Measurements from ENCODE around the gene OLFML3.
"Not testable (repeated sequence)": the region's sequence is repeated elsewhere in the genome, so short reads cannot be mapped to it uniquely, and the experiment has no call there.

OLFML3 gene

DNA sequence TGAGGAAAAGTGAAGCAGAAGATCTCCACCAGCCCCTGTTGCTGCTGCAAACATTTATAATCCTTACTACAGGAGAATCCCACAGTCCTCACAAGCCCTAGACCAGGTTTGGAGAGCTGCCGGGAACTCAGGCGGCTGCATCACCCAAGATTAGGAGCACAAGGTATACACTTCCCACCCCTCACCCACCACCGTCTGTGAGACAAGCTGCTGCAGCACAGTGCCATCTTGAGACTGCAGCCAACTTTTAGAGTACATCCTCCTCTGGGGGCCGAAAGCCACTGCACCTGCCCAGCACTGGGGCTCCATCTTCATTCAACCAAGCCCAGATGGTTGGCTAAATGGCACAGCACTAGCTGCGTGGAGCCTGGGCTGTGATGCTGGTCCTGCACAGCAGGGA, 13.8 kb downstream of the OLFML3 start:
- DNase-seq: no peak

- no peak for DNase-seq
These were observed 14.5 kb downstream of the OLFML3 start for GRCh38 chr1:113993766-113994165.

- no peak for DNase-seq
These were observed 16.1 kb downstream of the OLFML3 start for GRCh38 chr1:113995382-113995781.

DNA sequence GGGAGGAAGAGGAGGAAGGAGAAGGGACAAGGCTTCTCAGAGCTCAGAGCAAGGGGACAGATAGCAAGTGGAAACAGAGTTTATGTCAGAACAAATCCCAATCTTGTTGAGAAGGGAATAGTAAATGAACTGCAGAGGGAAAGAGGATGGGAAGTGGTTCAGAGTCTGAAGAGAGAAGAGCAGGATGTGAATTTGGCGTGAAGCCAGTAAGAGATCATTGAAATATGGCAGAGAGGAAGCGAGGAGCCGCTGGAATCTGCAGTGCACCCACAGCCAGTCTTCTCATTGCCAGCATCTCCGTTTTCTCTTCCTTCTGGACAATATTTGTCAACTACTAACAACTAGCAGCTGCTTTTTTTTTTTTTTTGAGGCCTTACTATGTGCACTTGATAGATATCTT, 19.1 kb downstream of the OLFML3 start:
- peak in 2 of 3 experiments; percentile 7 to 10 for DNase-seq

- no peak for DNase-seq
These were observed 20.0 kb downstream of the OLFML3 start for GRCh38 chr1:113999233-113999632.

GRCh38 chr1:113999799-114000198, 20.5 kb downstream of the OLFML3 start:
- DNase-seq: peak in 1 of 3 experiments; percentile 52

DNA sequence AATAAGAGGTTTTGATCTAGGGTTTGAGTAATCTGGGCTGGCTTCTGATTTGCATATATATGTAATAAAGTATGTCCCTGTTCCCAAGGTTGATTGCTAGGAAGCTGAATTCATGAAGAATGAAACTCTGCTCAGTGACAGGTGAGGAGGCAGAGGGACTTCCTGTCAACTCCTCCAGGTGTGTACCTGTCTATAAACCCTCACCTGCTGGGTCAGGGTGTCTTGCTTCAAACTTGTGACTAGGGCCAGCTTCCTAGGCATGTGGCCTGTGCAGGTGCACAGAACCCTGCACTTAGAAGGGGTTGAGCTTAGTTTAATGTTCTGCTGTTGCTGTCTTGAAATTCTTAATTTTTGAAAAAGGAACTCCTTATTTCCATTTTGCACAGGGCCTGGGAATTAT, 21.1 kb downstream of the OLFML3 start:
- DNase-seq: no peak

- no peak for DNase-seq
These were observed 23.4 kb downstream of the OLFML3 start for GRCh38 chr1:114002492-114003239.

GRCh38 chr1:114003431-114003830, 24.2 kb downstream of the OLFML3 start:
- DNase-seq: no peak

DNA sequence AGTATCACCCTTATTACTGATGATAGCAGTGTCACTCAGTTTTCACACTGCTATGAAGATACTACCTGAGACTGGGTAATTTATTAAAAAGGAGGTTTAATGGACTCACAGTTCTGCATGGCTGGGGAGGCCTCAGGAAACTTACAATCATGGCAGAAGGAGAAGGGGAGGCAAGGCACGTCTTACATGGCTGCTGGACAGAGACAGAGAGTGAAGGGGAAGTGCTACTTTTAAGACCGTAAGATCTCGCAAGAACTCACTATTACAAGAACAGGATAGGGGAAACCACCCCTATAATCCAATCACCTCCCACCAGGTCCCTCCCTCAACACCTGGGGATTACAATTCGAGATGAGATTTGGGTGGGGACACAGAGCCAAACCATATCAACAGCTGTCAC, 27.6 kb downstream of the OLFML3 start:
- not testable (repeated sequence) for DNase-seq

DNA sequence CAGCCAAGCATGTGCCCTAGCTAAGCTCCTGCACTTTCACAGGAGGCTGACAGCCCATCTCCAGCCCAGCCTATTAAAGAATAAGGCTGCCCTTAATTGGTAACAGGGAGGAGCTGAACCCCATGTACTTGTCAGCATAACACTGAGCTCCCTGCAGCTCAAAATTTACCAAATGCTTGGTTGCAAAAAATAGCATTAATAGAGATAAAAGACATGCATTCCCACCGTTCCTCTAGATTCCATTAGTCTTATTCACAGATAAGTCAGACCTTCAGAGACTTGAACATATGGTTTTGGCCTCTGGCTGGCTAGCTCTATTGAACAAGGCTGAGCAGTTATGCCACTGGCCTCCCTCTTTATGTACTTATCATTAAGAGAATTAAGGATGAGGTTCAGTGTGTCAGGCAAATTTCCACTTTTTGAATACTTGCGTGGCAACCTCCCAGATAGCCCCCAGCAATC, 29.2 kb downstream of the OLFML3 start:
- no peak for DNase-seq

DNA sequence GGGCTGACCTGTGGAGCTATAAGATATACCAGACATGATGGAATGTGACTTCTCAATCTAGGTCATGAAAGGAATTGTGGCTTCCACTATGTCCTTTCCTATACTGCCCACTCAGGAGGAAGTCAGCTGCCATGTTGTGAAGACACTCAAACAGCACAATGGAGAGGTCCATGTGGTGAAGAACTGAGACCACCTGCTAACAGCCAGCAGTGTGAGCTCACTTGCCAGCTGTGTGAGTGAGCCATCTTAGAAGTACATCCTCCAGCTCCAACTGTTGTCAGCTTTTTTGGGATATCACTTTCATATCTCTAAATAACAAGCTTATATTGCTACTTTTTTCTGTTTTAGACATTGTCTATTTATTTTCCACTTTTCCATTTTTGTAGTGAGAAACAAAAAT, 29.7 kb downstream of the OLFML3 start:
- DNase-seq: no peak

GRCh38 chr1:114009393-114009792, 30.1 kb downstream of the OLFML3 start:
- DNase-seq: no peak

DNA sequence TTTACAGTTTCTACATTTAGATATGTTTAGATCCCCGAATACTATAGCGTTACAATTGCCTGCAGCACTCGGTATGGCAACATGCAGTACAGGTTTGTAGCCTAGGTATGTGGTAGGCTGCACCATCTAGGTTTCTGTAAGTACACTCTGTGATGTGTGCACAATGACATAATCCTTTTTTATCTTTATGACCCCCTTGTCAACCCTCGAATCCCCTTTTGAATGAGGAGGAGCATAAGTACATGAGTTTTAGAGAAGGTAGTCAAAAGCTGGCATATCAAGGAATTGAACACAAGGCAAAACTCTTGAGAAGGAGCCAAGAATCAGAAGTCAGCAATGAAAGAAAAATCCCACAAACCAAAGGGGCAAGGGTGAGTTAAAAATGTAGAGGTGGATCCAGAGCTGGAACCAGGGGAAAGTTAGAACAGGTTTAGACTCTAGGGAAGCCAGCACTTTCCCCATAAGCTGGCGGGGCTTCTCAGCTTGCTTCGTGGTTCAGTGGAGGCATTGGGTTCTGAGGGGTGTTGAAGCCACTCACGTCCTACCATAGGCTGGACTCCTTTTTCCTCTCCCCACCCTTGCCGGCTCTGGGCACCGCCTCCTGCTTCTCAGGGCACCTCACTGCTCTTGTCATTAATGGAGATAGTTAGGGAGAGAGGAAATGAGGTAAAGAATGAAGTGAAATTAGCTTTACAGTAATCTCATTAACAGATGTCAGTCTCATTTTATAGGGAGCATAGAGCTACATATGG, 31.3 kb downstream of the OLFML3 start:
- DNase-seq: no peak

GRCh38 chr1:114011796-114012195, 32.5 kb downstream of the OLFML3 start:
- no peak for DNase-seq

- no peak for DNase-seq
These were observed 35.8 kb downstream of the OLFML3 start for GRCh38 chr1:114015075-114015474.

GRCh38 chr1:114019724-114020123, 40.5 kb downstream of the OLFML3 start:
- not testable (repeated sequence) for DNase-seq

DNA sequence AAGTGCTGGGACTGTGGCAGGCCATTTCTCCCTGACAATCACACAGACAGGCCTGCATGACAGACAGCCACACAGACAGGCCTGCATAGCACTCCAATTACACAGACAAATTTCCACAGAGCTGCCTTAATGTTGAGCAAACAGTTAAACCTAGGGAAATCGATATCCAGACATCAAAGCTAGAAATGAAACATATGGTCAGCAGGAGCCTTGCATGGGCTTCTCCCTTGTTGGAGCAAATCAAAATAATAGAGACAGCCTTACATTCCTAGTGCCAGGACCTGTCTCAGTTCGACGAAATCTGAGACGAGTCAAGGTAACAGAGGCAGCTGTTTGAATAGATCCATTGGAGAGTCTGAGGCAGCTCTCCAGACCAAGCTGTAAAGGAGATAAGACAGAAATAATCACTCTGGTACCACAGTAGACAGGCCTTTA, 42.4 kb downstream of the OLFML3 start:
- DNase-seq: peak in 1 of 3 experiments; percentile 34

GRCh38 chr1:114022877-114023276, 43.6 kb downstream of the OLFML3 start:
- DNase-seq: no peak

DNA sequence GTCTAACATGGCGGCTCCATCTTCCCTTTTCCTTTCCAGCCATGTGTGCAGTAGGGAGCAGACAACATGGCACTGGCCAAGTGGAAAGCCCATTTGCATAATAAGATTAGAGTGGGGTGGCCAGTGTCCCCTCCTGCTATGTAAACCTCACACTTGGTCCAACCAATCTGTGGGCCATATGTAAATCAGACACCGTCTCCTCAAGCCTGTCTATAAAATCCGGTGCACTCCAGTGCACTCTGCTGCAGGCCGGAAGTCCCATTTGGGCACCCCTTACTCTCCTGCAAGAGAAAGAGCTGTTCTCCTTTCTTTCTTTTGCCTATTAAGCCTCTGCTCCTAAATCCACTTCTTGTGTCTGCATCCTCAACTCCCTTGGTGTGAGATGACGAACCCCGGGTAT, 44.1 kb downstream of the OLFML3 start:
- no peak for DNase-seq

DNA sequence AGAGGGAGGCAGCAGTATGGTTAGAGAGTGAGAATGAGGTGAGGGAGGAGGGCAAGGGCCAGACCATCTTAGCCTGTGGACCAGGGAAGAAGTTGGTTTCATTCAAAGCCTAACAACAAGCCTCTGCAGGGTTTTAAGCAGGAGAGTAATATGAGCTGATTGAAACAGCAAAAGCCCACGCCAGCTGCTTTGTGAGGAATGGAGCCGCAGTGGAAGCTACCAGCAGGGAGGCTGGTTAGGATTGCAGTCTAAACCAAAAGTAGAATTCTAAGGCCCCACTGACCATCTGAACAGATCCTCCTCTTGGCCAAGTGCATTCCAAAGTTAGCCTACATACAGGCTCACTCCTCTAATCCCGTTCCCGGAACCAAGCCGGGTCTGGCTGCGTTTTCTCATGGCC, 44.8 kb downstream of the OLFML3 start:
- peak in 1 of 3 experiments; percentile 10 for DNase-seq

GRCh38 chr1:114025609-114026401, 46.5 kb downstream of the OLFML3 start:
- DNase-seq: no peak

DNA sequence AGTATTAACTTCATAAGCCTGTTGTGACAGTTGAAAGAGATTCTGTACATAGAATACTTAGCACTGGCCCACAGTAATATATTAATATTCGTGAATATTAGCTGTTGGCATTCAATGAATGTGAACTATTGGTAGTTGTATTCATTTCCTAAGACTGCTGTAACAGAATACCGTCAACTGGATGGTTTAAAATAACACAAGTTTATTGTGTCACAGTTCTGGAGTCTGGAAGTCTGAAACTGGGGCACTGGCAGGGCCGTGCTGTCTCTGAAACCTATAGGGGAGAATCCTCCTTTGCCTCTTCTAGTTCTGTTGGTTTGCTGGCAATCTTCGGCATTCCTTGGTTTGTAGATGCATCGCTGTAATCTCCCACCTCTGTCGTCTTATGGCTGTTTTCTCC, 47.5 kb downstream of the OLFML3 start:
- no peak for DNase-seq
